Thoracic aorta (tissue), 2 donors: ENCODE results near the gene PSEN1. TPM values are rescaled to one million over a fixed set of nuclear protein-coding genes. Genes with fewer than 3 reads are reported as not detected.

ENCODE experiments used
- ATAC-seq: fragments of 150-250 bp; one replicate; pipeline ENCODE4 v1.8.0; 2017; ENCODE audit warnings: low read depth; ENCODE audit not compliant: insufficient number of reproducible peaks, low FRiP score
- DNase-seq: peaks from one replicate; pipeline ENCODE4 v3.0.0-alpha.2; 2020; ENCODE audit warnings: low spot score
- H3K27ac ChIP-seq, 2 donors: fragments of 200-600 bp; sonication (generic); 1 replicate in 1 of 2; 2 replicates in 1 of 2; pipeline ENCODE4 v1.5.1; 2016; ENCODE audit warnings: mild to moderate bottlenecking in 2 of 2, moderate library complexity in 2 of 2
- H3K27me3 ChIP-seq: fragments of 200-600 bp; sonication (generic); replicated peaks from 2 replicates; pipeline ENCODE4 v1.6.0; 2016; ENCODE audit warnings: mild to moderate bottlenecking; ENCODE audit not compliant: insufficient read depth
- H3K36me3 ChIP-seq: fragments of 200-600 bp; sonication (generic); one replicate; pipeline ENCODE4 v1.5.1; 2016
- H3K4me1 ChIP-seq, 2 donors: fragments of 200-600 bp; sonication (generic); 1 replicate in 1 of 2; 2 replicates in 1 of 2; pipeline versions ENCODE4 v1.5.1 to v1.6.0; 2016; ENCODE audit warnings: low read depth in 2 of 2, mild to moderate bottlenecking in 1 of 2; ENCODE audit not compliant: control insufficient read depth in 1 of 2
- H3K4me3 ChIP-seq: fragments of 200-600 bp; sonication (generic); 2 replicates; pipeline ENCODE4 v1.5.1; 2016; ENCODE audit warnings: mild to moderate bottlenecking
- H3K9me3 ChIP-seq: fragments of 200-600 bp; sonication (generic); 2 replicates; pipeline ENCODE4 v1.5.1; 2016
- CTCF ChIP-seq: fragments of 200-600 bp; sonication (generic); IDR thresholded peaks from one replicate; pipeline ENCODE4 v1.5.1; 2019; ENCODE audit warnings: antibody characterized with exemption
- total RNA-seq, 2 donors: library from RNA; depleted of rRNA; stranded (reverse); fragments of >200 nt; gene quantifications; one replicate each; pipeline versions ENCODE4 v1.1.0 to v1.2.3, GENCODE V29; 2016

The PSEN1 gene
- 10 to 100 TPM; 35.3 to 47.5 TPM for total RNA-seq

GRCh38 chr14:73136387-73137225 lies at the start of gene PSEN1:
PSEN1 (plus strand) TSS chr14:73136507; CDS start chr14:73148020, 11,513 bp downstream.
- H3K4me1 ChIP-seq: peaks cover 6 to 13% of the 10 kb centered on the region in 2 donors
- H3K9me3 ChIP-seq: no peaks in the 10 kb centered on the region
- H3K27ac ChIP-seq: peak within 1 kb of the TSS; percentile 88 to 93
- no peaks in the 10 kb centered on the region for H3K36me3 ChIP-seq
- DNase-seq (peak; percentile 88), ATAC-seq (peak; percentile 86)
- peak within 1 kb of the TSS; percentile 85 for H3K4me3 ChIP-seq
- no peaks in the 10 kb centered on the region for H3K27me3 ChIP-seq
- no peak for TF ChIP-seq CTCF

- Histone ChIP-seq H3K27me3 (no peaks in the 10 kb centered on the region), H3K36me3 (peaks cover 44% of the 10 kb centered on the region), H3K4me1 (no peaks in the 10 kb centered on the region), H3K4me3 (no peak overlapping the region), H3K27ac (no peak overlapping the region), H3K9me3 (no peaks in the 10 kb centered on the region)
- ATAC-seq (no peak), DNase-seq (no peak)
- no peak for TF ChIP-seq CTCF
Measured at GRCh38 chr14:73091044-73091443, 45.3 kb upstream of the PSEN1 start.

- no peak for TF ChIP-seq CTCF
- no peak for ATAC-seq
- Histone ChIP-seq H3K36me3 (peaks cover 45% of the 10 kb centered on the region), H3K27ac (no peak overlapping the region), H3K27me3 (no peaks in the 10 kb centered on the region), H3K9me3 (no peaks in the 10 kb centered on the region), H3K4me3 (no peak overlapping the region), H3K4me1 (no peaks in the 10 kb centered on the region)
- DNase-seq: no peak
Measured at GRCh38 chr14:73097421-73097820, 38.9 kb upstream of the PSEN1 start.

GRCh38 chr14:73100334-73100733 lies 36.0 kb upstream of the PSEN1 start:
- ATAC-seq (no peak), DNase-seq (no peak)
- Histone ChIP-seq H3K27ac (no peak overlapping the region), H3K9me3 (no peaks in the 10 kb centered on the region), H3K4me3 (no peak overlapping the region), H3K4me1 (no peaks in the 10 kb centered on the region), H3K36me3 (peaks cover 60% of the 10 kb centered on the region), H3K27me3 (no peaks in the 10 kb centered on the region)
- TF ChIP-seq CTCF: no peak

- H3K36me3 ChIP-seq: peaks cover 59% of the 10 kb centered on the region
- ATAC-seq: no peak
- no peaks in the 10 kb centered on the region for H3K4me1 ChIP-seq
- no peaks in the 10 kb centered on the region for H3K9me3 ChIP-seq
- no peak for DNase-seq
- no peak overlapping the region for H3K4me3 ChIP-seq
- no peak for TF ChIP-seq CTCF
- no peak overlapping the region for H3K27ac ChIP-seq
- H3K27me3 ChIP-seq: no peaks in the 10 kb centered on the region
Measured at GRCh38 chr14:73102806-73103497, 33.4 kb upstream of the PSEN1 start.
